HEK293 (cell line): ENCODE measurements around the gene DNAH3.
"Not testable (repeated sequence)": the region's sequence is repeated elsewhere in the genome, so short reads cannot be mapped to it uniquely, and the experiment has no call there.

Experiments used
- CTCF ChIA-PET: fragments of 350-600 bp; formaldehyde crosslinking; extraction: SDS; loops from one replicate; lab custom pipeline; 2021; ENCODE audit warnings: antibody characterized with exemption; lab: Yijun Ruan, JAX
- POLR2A ChIA-PET: fragments of 300-600 bp; formaldehyde crosslinking; extraction: SDS; loops from one replicate; lab custom pipeline; 2020; ENCODE audit warnings: antibody characterized with exemption, inconsistent platforms; lab: Yijun Ruan, JAX
- H3K27ac ChIP-seq: fragments of 200-500 bp; sonication (Bioruptor generic); 2 replicates; pipeline ENCODE4 v1.5.1; 2014; ENCODE audit warnings: low read depth, low read length, control low read depth, inconsistent platforms; ENCODE audit errors: extremely low read depth
- H3K36me3 ChIP-seq, 2 experiments: fragments of 200-500 bp in 1 of 2; sonication (Bioruptor generic) in 1 of 2; 1 replicate in 1 of 2; 2 replicates in 1 of 2; pipeline ENCODE4 v1.5.1; 2014 to 2017; ENCODE audit warnings: inconsistent platforms in 2 of 2, low read length in 2 of 2; ENCODE audit not compliant: control insufficient read depth in 2 of 2, insufficient read depth in 1 of 2
- H3K4me1 ChIP-seq: fragments of 200-500 bp; sonication (Bioruptor generic); 2 replicates; pipeline ENCODE4 v1.5.1; 2014; ENCODE audit warnings: mild to moderate bottlenecking, low read length, inconsistent platforms; ENCODE audit not compliant: control insufficient read depth, insufficient read depth
- H3K4me3 ChIP-seq: 2 replicates; pipeline ENCODE4 v1.5.1; 2011; ENCODE audit warnings: low read depth, mild to moderate bottlenecking, control low read depth, low read length, moderate library complexity
- H3K9me3 ChIP-seq: fragments of 200-500 bp; sonication (Bioruptor generic); 2 replicates; pipeline ENCODE4 v1.5.1; 2014; ENCODE audit warnings: low read depth, low read length, inconsistent platforms; ENCODE audit not compliant: control insufficient read depth, insufficient read depth
- HOXC10 ChIP-seq: sonication (generic); formaldehyde crosslinking; IDR thresholded peaks from 2 replicates; pipeline ENCODE4 v1.8.1; 2023; ENCODE audit warnings: mild to moderate bottlenecking, missing genetic modification reagents
- MYNN ChIP-seq: fragments of 450-650 bp; formaldehyde crosslinking; IDR thresholded peaks from 2 replicates; pipeline ENCODE4 v1.5.1; 2016; ENCODE audit warnings: missing biosample characterization, missing genetic modification characterization, borderline replicate concordance
- SCRT2 ChIP-seq: fragments of 450-650 bp; formaldehyde crosslinking; IDR thresholded peaks from 2 replicates; pipeline ENCODE4 v1.5.1; 2016; ENCODE audit warnings: missing biosample characterization, missing genetic modification characterization
- ZBTB20 ChIP-seq: fragments of 450-650 bp; formaldehyde crosslinking; IDR thresholded peaks from 2 replicates; pipeline ENCODE4 v1.5.1; 2016; ENCODE audit warnings: missing biosample characterization, missing genetic modification characterization
- ZNF146 ChIP-seq: fragments of 450-650 bp; formaldehyde crosslinking; IDR thresholded peaks from 2 replicates; pipeline ENCODE4 v1.5.1; 2016; ENCODE audit warnings: missing biosample characterization, missing genetic modification characterization
- ZNF223 ChIP-seq: fragments of 450-650 bp; formaldehyde crosslinking; IDR thresholded peaks from 2 replicates; pipeline ENCODE4 v1.5.1; 2016; ENCODE audit warnings: missing biosample characterization, missing genetic modification characterization
- ZNF311 ChIP-seq: fragments of 450-650 bp; formaldehyde crosslinking; IDR thresholded peaks from 2 replicates; pipeline ENCODE4 v1.5.1; 2017; ENCODE audit warnings: missing biosample characterization, missing genetic modification characterization, borderline replicate concordance
- ZNF394 ChIP-seq: fragments of 450-650 bp; formaldehyde crosslinking; IDR thresholded peaks from 2 replicates; pipeline ENCODE4 v1.5.1; 2016; ENCODE audit warnings: missing biosample characterization, missing genetic modification characterization, mild to moderate bottlenecking, moderate library complexity, borderline replicate concordance
- ZNF530 ChIP-seq: fragments of 450-650 bp; formaldehyde crosslinking; IDR thresholded peaks from 2 replicates; pipeline ENCODE4 v1.5.1; 2016; ENCODE audit warnings: low read depth, missing biosample characterization, missing genetic modification characterization
- ZNF624 ChIP-seq: fragments of 450-650 bp; formaldehyde crosslinking; IDR thresholded peaks from 2 replicates; pipeline ENCODE4 v1.5.1; 2017; ENCODE audit warnings: missing biosample characterization, missing genetic modification characterization
- ZNF660 ChIP-seq: fragments of 450-650 bp; IDR thresholded peaks from 2 replicates; pipeline ENCODE4 v1.5.1; 2018; ENCODE audit warnings: missing biosample characterization, mild to moderate bottlenecking, missing genetic modification characterization
- ZNF792 ChIP-seq: fragments of 450-650 bp; formaldehyde crosslinking; IDR thresholded peaks from 2 replicates; pipeline ENCODE4 v1.5.1; 2016; ENCODE audit warnings: missing biosample characterization, missing genetic modification characterization
- ZNF830 ChIP-seq: fragments of 450-650 bp; IDR thresholded peaks from 2 replicates; pipeline ENCODE4 v1.5.0; 2018; ENCODE audit warnings: missing biosample characterization, missing genetic modification characterization, low read depth, mild to moderate bottlenecking, moderate library complexity
- ZNF843 ChIP-seq: fragments of 450-650 bp; formaldehyde crosslinking; IDR thresholded peaks from 2 replicates; pipeline ENCODE4 v1.5.1; 2016; ENCODE audit warnings: missing biosample characterization, missing genetic modification characterization
- TF ChIP-seq, protein P1 (sequence below): fragments of 450-650 bp; formaldehyde crosslinking; IDR thresholded peaks from 2 replicates; pipeline ENCODE4; 2016; ENCODE audit warnings: missing biosample characterization, missing genetic modification characterization
- TF ChIP-seq, protein P2 (sequence below): sonication (generic); formaldehyde crosslinking; IDR thresholded peaks from 2 replicates; pipeline ENCODE4 v1.8.1; 2022; ENCODE audit warnings: mild to moderate bottlenecking, moderate library complexity, missing genetic modification reagents
- TF ChIP-seq, protein P3 (sequence below): fragments of 450-650 bp; formaldehyde crosslinking; IDR thresholded peaks from 2 replicates; pipeline ENCODE4 v1.5.1; 2017; ENCODE audit warnings: missing biosample characterization, missing genetic modification characterization
- TF ChIP-seq, protein P4 (sequence below): fragments of 450-650 bp; formaldehyde crosslinking; IDR thresholded peaks from 2 replicates; pipeline ENCODE4 v1.5.1; 2016; ENCODE audit warnings: missing biosample characterization, missing genetic modification characterization, low read depth
- TF ChIP-seq, protein P5 (sequence below): fragments of 450-650 bp; formaldehyde crosslinking; IDR thresholded peaks from 2 replicates; pipeline ENCODE4 v1.5.1; 2016; ENCODE audit warnings: missing biosample characterization, missing genetic modification characterization
- TF ChIP-seq, protein P6 (sequence below): fragments of 450-650 bp; formaldehyde crosslinking; IDR thresholded peaks from 2 replicates; pipeline ENCODE4 v1.5.1; 2016; ENCODE audit warnings: missing biosample characterization, missing genetic modification characterization

Gene DNAH3

DNA sequence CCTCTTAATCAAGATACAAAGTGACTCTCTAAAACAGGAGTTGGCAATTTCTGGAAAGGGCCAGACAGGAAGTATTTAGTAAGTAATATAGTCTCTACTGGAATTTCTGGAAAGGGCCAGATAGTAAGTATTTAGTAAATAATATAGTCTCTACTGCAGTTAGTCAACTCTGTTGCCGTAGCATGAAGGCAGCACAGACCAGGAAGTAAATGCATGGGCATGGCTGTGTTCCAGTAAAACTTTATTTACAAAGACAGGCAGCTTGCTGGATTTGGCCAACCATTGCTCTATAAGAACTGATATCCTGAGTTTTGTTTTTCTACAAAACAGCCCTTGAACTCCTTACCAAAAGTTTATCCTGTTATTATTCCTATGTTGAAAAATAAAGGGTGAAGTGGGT lies 24.8 kb upstream of the DNAH3 start (continued):
- TF ChIP-seq, protein P1, sequence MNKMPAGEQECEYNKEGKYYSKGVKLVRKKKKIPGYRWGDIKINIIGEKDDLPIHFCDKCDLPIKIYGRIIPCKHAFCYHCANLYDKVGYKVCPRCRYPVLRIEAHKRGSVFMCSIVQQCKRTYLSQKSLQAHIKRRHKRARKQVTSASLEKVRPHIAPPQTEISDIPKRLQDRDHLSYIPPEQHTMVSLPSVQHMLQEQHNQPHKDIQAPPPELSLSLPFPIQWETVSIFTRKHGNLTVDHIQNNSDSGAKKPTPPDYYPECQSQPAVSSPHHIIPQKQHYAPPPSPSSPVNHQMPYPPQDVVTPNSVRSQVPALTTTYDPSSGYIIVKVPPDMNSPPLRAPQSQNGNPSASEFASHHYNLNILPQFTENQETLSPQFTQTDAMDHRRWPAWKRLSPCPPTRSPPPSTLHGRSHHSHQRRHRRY (tag by site-specific recombination) = no peak
- TF ChIP-seq ZNF223 (tag by site-specific recombination) (no peak), HOXC10 (no peak), ZNF146 (no peak), ZNF830 (no peak), ZNF311 (no peak), ZNF792 (tag by site-specific recombination) (no peak), ZNF624 (tag by site-specific recombination) (no peak), ZBTB20 (no peak)
- TF ChIP-seq, protein P2, sequence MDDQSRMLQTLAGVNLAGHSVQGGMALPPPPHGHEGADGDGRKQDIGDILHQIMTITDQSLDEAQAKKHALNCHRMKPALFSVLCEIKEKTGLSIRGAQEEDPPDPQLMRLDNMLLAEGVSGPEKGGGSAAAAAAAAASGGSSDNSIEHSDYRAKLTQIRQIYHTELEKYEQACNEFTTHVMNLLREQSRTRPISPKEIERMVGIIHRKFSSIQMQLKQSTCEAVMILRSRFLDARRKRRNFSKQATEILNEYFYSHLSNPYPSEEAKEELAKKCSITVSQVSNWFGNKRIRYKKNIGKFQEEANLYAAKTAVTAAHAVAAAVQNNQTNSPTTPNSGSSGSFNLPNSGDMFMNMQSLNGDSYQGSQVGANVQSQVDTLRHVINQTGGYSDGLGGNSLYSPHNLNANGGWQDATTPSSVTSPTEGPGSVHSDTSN = no peak
- TF ChIP-seq, protein P3, sequence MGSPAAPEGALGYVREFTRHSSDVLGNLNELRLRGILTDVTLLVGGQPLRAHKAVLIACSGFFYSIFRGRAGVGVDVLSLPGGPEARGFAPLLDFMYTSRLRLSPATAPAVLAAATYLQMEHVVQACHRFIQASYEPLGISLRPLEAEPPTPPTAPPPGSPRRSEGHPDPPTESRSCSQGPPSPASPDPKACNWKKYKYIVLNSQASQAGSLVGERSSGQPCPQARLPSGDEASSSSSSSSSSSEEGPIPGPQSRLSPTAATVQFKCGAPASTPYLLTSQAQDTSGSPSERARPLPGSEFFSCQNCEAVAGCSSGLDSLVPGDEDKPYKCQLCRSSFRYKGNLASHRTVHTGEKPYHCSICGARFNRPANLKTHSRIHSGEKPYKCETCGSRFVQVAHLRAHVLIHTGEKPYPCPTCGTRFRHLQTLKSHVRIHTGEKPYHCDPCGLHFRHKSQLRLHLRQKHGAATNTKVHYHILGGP (tag by site-specific recombination) = no peak

DNA sequence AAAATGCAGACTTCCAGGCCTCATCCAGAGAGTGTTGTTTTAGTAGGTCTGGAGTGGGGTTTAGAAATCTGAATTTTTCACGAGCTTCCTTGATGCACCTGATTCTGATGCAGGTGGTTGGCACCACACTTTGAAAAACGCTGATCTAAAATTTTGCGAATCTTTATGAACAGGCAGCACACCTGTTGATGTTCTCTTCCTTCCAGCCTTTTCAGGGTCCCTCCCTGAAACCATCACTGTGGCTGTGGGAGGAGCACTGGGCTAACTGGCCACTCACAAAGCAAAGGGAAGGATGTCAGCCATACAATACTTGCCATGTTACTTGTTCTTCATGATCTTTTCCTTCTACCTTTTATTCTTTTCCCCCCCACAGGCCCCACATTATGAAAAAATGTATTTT lies 22.0 kb upstream of the DNAH3 start:
- ChIA-PET POLR2A (no interaction called here), CTCF (interaction anchor here (1.4 kb wide), 1 partner anchor 16 kb away, joined by 5 read pairs; no protein-coding TSS in a partner anchor)
- H3K36me3 ChIP-seq = peaks cover 3 to 22% of the 10 kb centered on the region in 2 experiments; a peak in 2 of 3 replicates
- no peaks in the 10 kb centered on the region for H3K9me3 ChIP-seq
- H3K4me1 ChIP-seq = no peaks in the 10 kb centered on the region
- peak; percentile 56; the same call in 1 of the 2 replicates for TF ChIP-seq SCRT2
- TF ChIP-seq, protein P4, sequence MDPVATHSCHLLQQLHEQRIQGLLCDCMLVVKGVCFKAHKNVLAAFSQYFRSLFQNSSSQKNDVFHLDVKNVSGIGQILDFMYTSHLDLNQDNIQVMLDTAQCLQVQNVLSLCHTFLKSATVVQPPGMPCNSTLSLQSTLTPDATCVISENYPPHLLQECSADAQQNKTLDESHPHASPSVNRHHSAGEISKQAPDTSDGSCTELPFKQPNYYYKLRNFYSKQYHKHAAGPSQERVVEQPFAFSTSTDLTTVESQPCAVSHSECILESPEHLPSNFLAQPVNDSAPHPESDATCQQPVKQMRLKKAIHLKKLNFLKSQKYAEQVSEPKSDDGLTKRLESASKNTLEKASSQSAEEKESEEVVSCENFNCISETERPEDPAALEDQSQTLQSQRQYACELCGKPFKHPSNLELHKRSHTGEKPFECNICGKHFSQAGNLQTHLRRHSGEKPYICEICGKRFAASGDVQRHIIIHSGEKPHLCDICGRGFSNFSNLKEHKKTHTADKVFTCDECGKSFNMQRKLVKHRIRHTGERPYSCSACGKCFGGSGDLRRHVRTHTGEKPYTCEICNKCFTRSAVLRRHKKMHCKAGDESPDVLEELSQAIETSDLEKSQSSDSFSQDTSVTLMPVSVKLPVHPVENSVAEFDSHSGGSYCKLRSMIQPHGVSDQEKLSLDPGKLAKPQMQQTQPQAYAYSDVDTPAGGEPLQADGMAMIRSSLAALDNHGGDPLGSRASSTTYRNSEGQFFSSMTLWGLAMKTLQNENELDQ (tag by site-specific recombination) = no peak
- H3K4me3 ChIP-seq = no peak overlapping the region
- no peak overlapping the region for H3K27ac ChIP-seq

DNA sequence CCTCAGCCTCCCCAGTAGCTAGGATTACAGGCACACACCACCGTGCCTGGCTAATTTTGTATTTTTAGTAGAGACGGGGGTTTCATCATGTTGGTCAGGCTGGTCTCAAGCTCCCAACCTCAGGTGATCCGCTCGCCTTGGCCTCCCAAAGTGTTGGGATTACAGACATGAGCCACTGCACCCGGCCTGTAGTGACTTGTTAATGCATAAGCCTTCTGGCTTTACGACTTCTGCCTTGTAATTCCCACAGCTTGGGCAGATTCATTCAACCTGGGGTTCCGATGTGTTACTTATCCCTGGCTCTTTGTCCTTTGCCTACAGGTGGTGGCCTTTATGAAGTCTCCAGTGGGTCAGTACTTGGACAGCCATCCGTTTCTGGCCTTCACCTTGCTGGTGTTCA lies 19.5 kb upstream of the DNAH3 start:
- H3K36me3 ChIP-seq = peaks cover 4 to 29% of the 10 kb centered on the region in 2 experiments; a peak in 2 of 3 replicates
- CTCF ChIA-PET = interaction anchor here (0.8 kb wide), 1 partner anchor 19 kb away, joined by 7 read pairs; no protein-coding TSS in a partner anchor
- H3K4me3 ChIP-seq, H3K4me1 ChIP-seq, POLR2A ChIA-PET, H3K27ac ChIP-seq, H3K9me3 ChIP-seq: not testable (repeated sequence)

DNA sequence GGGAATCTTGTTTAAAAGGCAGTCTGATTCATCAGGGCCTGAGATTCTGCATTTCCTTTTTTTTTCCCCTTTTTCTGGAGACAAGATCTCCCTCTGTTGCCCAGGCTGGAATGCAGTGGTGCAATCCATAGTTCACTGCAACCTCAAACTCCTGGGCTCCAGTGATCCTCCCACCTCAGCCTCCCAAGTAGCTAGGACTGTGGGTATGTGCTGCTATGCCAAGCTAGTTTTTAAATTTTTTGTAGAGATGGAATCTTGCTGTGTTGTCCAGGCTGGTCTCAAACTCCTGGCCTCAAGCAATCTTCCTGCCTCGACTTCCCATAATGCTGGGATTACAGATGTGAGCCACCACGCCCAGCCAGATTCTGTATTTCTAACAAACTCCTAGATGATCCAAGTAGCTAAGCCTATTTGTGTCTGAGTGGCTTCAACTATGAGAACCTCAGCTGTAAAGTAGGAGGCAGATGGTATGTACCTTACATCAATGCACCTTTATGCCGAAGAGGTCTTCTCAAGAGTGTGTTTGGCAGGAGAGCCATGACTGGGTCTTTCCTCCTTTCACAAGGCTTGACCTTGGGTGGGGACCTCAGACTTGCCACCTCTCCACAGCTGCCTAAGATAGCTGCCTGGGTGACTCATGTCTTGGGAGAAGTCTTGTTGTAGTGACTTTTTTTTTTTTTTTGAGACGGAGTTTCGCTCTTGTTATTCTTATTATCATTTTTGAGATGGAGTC lies 18.8 kb upstream of the DNAH3 start:
- H3K9me3 ChIP-seq = no peaks in the 10 kb centered on the region
- POLR2A ChIA-PET = no interaction called here
- peaks cover 4 to 26% of the 10 kb centered on the region in 2 experiments; a peak in 2 of 3 replicates for H3K36me3 ChIP-seq
- CTCF ChIA-PET = interaction anchor here (0.6 to 0.8 kb wide), 4 partner anchors 9 to 461 kb away, joined by 3 to 7 read pairs (median 5); no protein-coding TSS in a partner anchor
- H3K4me1 ChIP-seq = no peaks in the 10 kb centered on the region
- no peak overlapping the region for H3K27ac ChIP-seq
- no peak overlapping the region for H3K4me3 ChIP-seq
- TF ChIP-seq ZNF792 (tag by site-specific recombination) (no peak), ZNF394 (tag by site-specific recombination) (no peak), ZNF530 (no peak), ZNF843 (no peak), ZNF660 (tag by site-specific recombination) (no peak), MYNN (tag by site-specific recombination) (no peak)
- TF ChIP-seq, protein P5, sequence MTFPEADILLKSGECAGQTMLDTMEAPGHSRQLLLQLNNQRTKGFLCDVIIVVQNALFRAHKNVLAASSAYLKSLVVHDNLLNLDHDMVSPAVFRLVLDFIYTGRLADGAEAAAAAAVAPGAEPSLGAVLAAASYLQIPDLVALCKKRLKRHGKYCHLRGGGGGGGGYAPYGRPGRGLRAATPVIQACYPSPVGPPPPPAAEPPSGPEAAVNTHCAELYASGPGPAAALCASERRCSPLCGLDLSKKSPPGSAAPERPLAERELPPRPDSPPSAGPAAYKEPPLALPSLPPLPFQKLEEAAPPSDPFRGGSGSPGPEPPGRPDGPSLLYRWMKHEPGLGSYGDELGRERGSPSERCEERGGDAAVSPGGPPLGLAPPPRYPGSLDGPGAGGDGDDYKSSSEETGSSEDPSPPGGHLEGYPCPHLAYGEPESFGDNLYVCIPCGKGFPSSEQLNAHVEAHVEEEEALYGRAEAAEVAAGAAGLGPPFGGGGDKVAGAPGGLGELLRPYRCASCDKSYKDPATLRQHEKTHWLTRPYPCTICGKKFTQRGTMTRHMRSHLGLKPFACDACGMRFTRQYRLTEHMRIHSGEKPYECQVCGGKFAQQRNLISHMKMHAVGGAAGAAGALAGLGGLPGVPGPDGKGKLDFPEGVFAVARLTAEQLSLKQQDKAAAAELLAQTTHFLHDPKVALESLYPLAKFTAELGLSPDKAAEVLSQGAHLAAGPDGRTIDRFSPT (tag by site-specific recombination) = no peak
- TF ChIP-seq, protein P6, sequence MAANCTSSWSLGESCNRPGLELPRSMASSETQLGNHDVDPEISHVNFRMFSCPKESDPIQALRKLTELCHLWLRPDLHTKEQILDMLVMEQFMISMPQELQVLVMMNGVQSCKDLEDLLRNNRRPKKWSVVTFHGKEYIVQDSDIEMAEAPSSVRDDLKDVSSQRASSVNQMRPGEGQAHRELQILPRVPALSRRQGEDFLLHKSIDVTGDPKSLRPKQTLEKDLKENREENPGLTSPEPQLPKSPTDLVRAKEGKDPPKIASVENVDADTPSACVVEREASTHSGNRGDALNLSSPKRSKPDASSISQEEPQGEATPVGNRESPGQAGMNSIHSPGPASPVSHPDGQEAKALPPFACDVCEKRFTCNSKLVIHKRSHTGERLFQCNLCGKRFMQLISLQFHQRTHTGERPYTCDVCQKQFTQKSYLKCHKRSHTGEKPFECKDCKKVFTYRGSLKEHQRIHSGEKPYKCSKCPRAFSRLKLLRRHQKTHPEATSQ (tag by site-specific recombination) = no peak
